ENCODE results near the gene TNK1.

Gene TNK1

DNA sequence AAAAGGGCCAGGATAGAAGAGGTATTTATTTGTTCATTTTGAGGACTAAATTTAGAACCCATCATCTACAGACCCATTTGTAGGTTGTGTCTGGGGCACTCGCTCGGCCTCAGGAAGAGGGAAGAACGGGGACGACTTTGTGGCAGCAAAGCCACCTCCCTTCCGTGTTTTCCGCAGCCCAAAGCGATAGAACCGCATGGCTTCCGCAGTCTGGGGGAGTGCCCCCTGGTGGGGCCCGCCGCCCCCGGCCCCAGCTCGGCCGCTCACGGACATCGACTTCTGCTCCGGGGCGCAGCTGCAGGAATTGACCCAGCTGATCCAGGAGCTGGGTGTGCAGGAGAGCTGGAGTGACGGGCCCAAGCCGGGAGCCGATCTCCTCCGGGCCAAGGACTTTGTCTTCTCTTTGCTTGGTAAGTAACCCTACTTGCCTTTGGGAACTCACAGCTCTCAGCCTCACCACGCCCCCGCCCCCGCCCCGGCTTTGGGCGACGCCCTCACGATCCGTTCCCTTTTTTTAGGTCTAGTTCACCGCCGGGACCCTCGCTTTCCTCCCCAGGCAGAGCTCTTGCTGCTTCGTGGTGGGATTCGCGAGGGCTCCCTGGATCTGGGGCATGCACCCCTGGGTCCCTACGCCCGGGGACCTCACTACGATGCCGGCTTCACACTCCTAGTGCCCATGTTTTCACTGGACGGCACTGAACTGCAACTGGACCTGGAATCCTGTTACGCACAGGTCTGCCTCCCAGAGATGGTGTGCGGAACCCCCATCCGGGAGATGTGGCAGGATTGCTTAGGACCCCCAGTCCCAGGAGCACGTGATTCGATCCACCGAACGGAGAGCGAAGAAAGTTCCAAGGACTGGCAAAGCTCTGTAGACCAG lies 55.0 kb downstream of the TNK1 start:
- peak; percentile 29 to 40 for DNase-seq (ENCODE audit: low read depth in 2 of 2)

DNA sequence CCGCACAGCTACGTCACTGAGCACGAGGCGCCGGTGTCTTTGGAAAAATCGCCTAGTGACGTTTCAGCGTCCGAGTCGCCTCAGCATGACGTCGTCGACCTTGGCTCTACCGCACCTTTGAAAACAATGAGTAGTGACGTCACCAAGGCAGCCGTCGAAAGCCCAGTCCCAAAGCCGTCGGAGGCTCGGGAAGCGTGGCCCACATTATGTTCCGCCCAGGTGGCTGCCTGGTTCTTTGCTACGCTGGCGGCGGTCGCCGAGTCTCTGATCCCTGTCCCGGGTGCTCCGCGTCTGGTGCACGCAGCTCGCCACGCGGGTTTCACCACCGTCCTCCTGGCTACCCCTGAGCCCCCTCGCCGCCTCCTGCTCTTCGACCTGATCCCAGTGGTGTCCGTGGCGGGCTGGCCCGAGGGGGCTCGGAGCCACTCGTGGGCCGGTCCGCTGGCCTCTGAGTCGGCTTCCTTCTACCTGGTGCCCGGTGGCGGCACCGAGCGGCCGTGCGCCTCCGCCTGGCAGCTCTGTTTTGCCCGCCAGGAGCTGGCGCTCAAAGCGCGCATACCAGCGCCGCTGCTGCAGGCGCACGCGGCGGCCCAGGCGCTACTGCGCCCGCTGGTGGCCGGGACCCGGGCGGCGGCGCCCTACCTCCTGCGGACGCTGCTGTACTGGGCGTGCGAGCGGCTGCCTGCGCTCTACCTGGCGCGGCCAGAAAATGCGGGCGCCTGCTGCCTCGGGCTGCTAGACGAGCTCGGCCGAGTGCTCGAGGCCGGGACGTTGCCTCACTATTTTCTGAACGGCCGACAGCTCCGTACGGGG lies 55.9 kb downstream of the TNK1 start:
- DNase-seq (ENCODE audit: low read depth in 2 of 2) = peak; percentile 65 to 68

DNA sequence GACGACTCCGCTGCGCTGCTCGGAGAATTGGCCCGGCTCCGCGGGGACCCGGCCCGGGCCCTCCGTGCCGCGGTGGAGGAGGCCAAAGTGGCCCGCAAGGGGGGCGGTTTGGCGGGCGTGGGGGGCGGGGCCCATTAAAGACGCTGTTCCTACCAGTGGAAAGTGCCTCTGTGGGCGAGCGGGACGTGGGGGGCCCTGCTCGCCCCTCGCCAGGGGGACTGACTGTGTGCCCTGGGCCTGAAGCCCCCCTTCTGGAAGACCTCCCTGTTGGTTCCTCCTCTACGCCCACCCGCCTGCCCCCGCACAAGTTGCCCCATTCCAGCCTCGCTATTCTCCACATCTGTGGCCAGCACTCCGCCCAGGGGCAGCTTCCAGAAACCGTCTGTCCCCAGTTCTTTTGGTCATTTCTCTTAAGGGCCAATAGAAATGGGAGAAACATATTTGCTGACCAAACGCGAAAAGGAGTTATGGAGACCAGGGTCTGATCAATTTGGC lies 56.5 kb downstream of the TNK1 start:
- no peak for DNase-seq (ENCODE audit: low read depth in 2 of 2)

DNA sequence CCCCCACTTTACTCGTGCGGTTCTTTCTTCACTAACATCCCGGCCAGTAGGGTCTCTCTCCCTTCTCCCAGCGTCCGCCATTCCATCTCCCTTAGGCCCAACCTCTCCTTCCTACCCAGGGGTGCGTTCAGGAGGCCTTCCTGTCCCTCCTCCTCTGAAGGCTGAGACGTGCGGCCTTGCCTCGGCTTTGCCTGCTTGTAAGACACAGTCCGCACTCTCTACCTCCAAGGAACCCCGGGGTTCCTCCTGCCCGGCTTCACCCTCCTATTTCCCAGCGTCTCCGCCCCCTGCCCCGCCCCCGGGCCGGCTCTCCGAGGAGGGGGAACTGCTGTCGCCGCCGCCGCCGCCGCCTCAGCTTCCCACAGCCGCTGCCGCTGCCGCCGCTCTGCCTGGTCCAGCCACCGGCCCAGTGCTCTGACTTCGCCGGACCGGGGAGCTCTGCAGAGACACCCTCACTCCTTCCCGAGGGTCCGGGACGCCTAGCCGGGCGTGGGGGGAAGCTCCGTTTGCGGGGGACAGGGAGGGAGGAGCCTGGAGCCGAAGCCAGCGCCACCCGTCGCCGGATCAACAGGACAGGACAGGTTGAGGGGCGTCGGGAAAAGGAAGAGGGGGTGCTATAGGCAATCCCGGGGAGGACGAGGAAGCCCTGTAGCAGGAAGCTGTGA lies 57.2 kb downstream of the TNK1 start:
- peak; percentile 45 to 63 for DNase-seq (ENCODE audit: low read depth in 2 of 2)

DNA sequence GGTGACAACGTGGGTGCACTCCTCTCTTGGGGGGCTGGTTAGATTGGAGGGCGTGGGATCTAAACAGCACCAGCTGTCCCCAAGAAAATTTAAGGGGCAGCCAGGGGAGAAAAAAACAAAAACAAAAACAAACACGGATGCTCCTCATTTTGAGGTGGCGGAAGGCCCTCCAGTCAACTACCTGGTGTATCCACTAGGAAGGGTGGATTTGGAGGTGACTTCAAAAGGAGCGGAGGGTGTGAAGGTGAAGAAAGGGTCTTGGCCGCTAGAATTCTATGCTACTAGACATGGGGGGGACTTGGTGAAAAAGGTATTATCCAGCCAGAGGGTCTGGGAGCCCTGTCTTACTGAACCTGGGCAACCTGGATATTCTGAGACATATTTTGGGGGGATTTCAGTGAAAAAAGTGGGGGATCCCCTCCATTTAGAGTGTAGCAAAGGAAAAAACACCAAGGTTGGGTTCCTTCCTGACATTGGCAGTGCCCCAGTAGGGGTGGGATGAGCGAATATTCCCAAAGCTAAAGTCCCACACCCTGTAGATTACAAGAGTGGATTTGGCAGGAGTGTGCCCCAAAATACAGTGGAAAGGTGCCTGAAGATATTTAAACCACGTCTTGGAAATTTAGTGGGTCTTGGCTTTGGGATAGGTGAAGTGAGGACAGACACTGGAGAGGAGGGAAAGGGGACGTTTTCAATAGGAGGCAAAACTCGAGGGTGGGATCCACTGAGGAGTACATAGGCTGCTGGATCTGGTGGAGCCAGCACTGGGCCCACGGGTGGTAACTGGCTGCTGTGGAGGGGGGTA lies 58.0 kb downstream of the TNK1 start:
- DNase-seq (ENCODE audit: low read depth in 2 of 2) = no peak

All from activated CD4-positive, alpha-beta T cell treated with anti-CD3 and anti-CD28 coated beads for 24 hours (primary cell).